Lower lobe of right lung (tissue), 2 donors: ENCODE data around the gene RALGPS1. TPM values are rescaled to one million over a fixed set of nuclear protein-coding genes. Genes with fewer than 3 reads are reported as not detected.

ENCODE experiments used
- ATAC-seq, 2 donors: fragments of 200-7000 bp; cut with Tn5 transposase; one replicate each; pipeline ENCODE4 v1.9.1; 2020 to 2022; ENCODE audit warnings: mild to moderate bottlenecking in 2 of 2, moderate library complexity in 2 of 2
- DNase-seq: peaks from one replicate; pipeline ENCODE4 v3.0.0-alpha.2; 2020
- H3K27ac ChIP-seq: fragments of 200-600 bp; one replicate; pipeline ENCODE4 v1.8.0; 2022
- H3K27me3 ChIP-seq: fragments of 200-600 bp; one replicate; pipeline ENCODE4 v1.8.0; 2022; ENCODE audit warnings: low read depth
- H3K36me3 ChIP-seq: fragments of 200-600 bp; one replicate; pipeline ENCODE4 v1.8.0; 2022; ENCODE audit warnings: mild to moderate bottlenecking
- H3K4me1 ChIP-seq: fragments of 200-600 bp; one replicate; pipeline ENCODE4 v1.8.0; 2022
- H3K4me3 ChIP-seq: fragments of 200-600 bp; one replicate; pipeline ENCODE4 v1.8.0; 2022; ENCODE audit warnings: mild to moderate bottlenecking
- H3K9me3 ChIP-seq: fragments of 200-600 bp; one replicate; pipeline ENCODE4 v1.8.0; 2022
- CTCF ChIP-seq: fragments of 200-600 bp; IDR thresholded peaks from one replicate; pipeline ENCODE4 v1.8.0; 2022; ENCODE audit warnings: antibody characterized with exemption, mild to moderate bottlenecking
- intact Hi-C: fragments of 100-400 bp; cut with DNase I; formaldehyde crosslinking; loops from one replicate; pipeline ENCODE4 v1.11.0; 2022
- total RNA-seq: library from RNA; stranded (reverse); fragmentation: NEBNext Ultra II Directional; extraction: Animal tissue kit (Norgen Biotek cat#: 25700); gene quantifications from one replicate; pipeline ENCODE4 v1.2.1, GENCODE V29; 2021
- donor health status: DM: no; HTN: yes; CAD: no; lungs with severe emphysema.

Gene RALGPS1
- total RNA-seq, 1 donor from 2014 or later, result 17.6 TPM

GRCh38 chr9:127109212-127109711 lies 194.7 kb downstream of the RALGPS1 start:
- no peaks in the 10 kb centered on the region for H3K27me3 ChIP-seq
- no peak overlapping the region for H3K27ac ChIP-seq
- no peak for TF ChIP-seq CTCF
- no peak overlapping the region for H3K4me3 ChIP-seq
- H3K36me3 ChIP-seq, result no peaks in the 10 kb centered on the region
- no peaks in the 10 kb centered on the region for H3K9me3 ChIP-seq
- ATAC-seq (peak; percentile 31 to 57), DNase-seq (no peak)
- H3K4me1 ChIP-seq, result peaks cover 13% of the 10 kb centered on the region
- intact Hi-C loops, result no loop called here

DNA sequence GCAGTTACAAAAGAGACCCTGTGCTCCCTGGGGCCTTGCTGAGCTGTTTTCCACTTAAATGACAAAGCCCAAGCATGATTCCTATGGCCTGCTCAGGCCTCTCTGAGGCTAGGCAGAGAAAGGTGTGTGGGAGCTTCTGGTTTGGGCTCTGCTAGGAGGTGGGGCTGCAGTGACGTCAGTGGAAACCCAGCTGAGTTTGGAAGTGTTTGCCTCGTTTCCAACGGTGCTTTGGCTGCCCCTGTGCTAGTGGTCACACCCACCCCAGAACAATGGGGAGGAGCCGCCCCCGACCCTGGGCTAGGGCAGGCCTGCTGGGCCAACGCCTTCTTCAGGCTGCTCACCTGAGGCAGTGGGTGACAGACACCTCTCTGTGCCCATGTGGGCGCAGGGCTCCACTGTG lies 197.5 kb downstream of the RALGPS1 start:
- DNase-seq (peak; percentile 61), ATAC-seq (peak; percentile 61 to 83)
- no peak for TF ChIP-seq CTCF
- H3K9me3 ChIP-seq, result no peaks in the 10 kb centered on the region
- intact Hi-C loops, result no loop called here
- H3K4me1 ChIP-seq, result peaks cover 13% of the 10 kb centered on the region
- no peak overlapping the region for H3K4me3 ChIP-seq
- H3K27me3 ChIP-seq, result no peaks in the 10 kb centered on the region
- H3K27ac ChIP-seq, result no peak overlapping the region
- no peaks in the 10 kb centered on the region for H3K36me3 ChIP-seq

GRCh38 chr9:127112735-127113161 lies 198.2 kb downstream of the RALGPS1 start:
- Histone ChIP-seq H3K9me3 (no peaks in the 10 kb centered on the region), H3K36me3 (no peaks in the 10 kb centered on the region), H3K4me3 (no peak overlapping the region), H3K4me1 (peaks cover 13% of the 10 kb centered on the region), H3K27me3 (no peaks in the 10 kb centered on the region), H3K27ac (no peak overlapping the region)
- no peak for TF ChIP-seq CTCF
- ATAC-seq, result peak; percentile 65 to 67
- DNase-seq, result peak; percentile 70
- intact Hi-C loops, result no loop called here

DNA sequence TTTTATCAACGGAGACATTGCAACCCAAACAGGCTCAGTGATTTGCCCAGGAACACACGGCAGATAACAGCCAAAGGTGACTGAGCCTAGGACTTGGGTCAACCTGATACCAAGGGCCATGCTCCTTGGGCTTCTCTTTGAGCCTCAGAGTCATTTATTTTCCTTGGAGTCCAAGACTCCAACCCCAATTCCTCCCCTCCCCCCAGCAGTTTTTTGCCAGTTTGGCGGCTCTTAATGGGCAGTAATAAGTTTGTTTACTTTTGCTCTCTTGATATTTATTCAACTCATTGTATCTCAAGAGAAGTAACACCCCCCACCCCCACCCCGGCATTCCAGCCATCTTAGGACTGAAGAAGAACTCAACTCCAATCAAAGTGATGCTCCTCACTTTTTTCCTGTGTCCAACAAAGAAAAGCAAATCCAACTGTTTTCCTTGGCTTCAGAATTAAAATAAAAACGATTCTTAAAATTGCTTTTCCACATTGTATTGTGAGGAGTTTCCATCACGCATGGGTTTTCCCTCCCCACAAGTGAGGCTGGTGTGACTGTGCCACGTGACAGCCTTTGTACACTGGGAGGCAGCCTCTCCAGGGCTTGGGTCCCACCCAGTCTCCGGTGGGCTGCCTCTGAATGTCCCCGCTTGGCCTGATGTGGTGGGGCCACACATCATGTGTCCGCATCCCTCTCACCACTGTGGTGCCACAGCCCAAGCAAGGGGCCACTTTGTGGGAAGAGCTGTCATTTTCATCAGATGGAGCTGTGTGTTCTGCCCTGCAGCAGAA lies 198.8 kb downstream of the RALGPS1 start:
- DNase-seq (no peak), ATAC-seq (peak in 1 of 2 donors; percentile 27)
- Histone ChIP-seq H3K27me3 (no peaks in the 10 kb centered on the region), H3K27ac (no peak overlapping the region), H3K4me3 (no peak overlapping the region), H3K9me3 (no peaks in the 10 kb centered on the region), H3K36me3 (no peaks in the 10 kb centered on the region), H3K4me1 (peaks cover 13% of the 10 kb centered on the region)
- TF ChIP-seq CTCF, result no peak
- intact Hi-C loops, result no loop called here

- H3K36me3 ChIP-seq, result no peaks in the 10 kb centered on the region
- no peak for TF ChIP-seq CTCF
- peaks cover 13% of the 10 kb centered on the region for H3K4me1 ChIP-seq
- no peak overlapping the region for H3K27ac ChIP-seq
- ATAC-seq (no peak), DNase-seq (no peak)
- H3K27me3 ChIP-seq, result no peaks in the 10 kb centered on the region
- no peaks in the 10 kb centered on the region for H3K9me3 ChIP-seq
- H3K4me3 ChIP-seq, result no peak overlapping the region
- intact Hi-C loops, result no loop called here
Observed at GRCh38 chr9:127114606-127115005, 200.0 kb downstream of the RALGPS1 start.
